GM20000 (cell line): ENCODE data around the gene FAM13A.

Experiments
- DNase-seq: peaks from one replicate; pipeline ENCODE4 v3.0.0; 2012; ENCODE audit warnings: low spot score
- TF ChIP-seq, protein P1 (sequence below): IDR thresholded peaks from 2 replicates; pipeline ENCODE4 v1.5.1; 2012; ENCODE audit warnings: mild to moderate bottlenecking, control low read depth; ENCODE audit errors: extremely low read depth, missing control alignments

FAM13A gene

DNA sequence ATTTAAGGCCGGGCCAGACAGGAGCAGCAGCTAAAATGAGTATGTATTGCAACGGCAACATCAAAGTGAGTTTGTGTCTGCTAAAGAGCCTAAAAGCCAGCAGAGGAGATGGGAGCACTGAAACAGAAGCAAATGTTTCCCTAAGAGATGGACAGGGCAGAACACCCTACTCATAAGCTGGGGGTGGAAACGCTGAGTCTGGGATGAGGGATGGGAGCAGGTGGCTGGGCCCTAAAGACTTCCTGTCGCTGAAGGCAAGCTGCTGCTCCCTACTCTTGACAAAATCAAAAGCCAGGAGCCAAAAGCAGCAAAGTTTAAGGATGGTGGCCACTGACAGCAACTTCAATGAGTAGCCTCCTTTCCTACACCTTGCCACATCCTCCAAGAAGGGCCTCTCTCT, 318.8 kb downstream of the FAM13A start:
- no peak for DNase-seq
- TF ChIP-seq, protein P1, sequence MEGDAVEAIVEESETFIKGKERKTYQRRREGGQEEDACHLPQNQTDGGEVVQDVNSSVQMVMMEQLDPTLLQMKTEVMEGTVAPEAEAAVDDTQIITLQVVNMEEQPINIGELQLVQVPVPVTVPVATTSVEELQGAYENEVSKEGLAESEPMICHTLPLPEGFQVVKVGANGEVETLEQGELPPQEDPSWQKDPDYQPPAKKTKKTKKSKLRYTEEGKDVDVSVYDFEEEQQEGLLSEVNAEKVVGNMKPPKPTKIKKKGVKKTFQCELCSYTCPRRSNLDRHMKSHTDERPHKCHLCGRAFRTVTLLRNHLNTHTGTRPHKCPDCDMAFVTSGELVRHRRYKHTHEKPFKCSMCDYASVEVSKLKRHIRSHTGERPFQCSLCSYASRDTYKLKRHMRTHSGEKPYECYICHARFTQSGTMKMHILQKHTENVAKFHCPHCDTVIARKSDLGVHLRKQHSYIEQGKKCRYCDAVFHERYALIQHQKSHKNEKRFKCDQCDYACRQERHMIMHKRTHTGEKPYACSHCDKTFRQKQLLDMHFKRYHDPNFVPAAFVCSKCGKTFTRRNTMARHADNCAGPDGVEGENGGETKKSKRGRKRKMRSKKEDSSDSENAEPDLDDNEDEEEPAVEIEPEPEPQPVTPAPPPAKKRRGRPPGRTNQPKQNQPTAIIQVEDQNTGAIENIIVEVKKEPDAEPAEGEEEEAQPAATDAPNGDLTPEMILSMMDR = no peak

DNA sequence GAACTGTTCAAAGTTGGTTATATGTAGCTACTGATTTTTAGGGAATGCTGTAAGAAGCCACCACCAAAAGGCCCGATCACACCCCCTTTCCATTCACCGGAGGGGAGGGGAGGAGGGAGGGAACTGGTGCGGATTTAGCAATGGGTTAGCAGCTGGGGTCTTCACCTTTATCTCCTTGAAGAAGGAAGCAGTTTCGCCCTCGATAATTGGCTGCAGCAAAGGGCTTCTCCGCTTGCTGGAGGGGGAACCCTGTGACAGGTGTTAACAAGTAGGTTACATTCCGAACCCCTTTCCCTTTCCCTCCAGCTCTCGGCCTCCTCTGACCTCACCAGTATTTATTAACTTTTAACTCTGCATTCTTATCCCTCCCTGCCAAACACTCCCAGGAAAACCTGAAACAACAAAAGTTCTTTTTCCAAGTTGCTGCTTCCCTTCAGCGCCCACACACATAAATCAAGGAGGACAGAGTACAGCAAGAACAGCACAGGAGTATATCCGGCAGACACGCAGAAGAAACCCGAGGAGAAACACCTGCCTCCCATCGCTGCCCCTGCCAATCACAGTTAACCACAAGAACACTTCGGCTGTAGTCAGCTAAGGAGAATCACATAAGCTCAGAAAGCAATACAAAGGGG, 319.6 kb downstream of the FAM13A start:
- TF ChIP-seq, protein P1 = no peak
- DNase-seq = peak; percentile 50

DNA sequence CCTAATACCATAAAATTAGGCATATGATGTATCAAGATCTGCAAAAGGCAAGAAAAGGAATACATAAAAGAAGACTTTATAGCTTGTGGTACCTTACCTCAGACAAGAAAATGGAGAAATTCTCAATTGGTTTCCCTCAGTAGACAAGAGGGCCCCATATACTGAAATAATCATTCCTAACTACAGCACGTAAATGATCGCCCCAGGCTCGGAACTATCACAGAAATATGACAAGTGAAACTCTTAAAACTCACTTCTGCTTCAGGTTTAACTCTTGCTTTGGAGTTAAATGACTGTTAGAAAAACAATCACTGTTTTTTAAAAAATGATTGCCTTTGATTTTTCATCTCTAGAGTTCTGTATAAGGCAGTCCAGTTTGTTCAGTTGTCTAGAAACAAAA, 320.7 kb downstream of the FAM13A start:
- TF ChIP-seq, protein P1 = no peak
- DNase-seq = no peak

DNA sequence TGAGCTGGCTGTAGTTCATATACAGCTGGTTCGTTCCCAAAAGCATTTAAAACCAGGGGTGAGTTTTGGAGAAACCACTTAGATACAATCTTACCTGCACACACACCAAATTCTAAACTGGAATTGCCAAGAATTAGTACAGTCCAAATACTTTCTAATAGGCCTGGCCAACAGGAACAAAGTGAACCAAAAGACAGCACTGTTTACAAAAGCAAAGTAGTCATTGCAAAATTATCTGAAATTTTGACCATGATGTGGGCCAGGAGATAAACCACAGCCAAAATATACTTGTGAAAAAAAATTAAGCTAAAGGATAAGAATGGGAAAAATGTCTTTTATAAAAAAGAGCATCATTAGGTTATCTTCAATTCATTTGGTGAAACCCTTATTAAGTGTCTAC, 321.4 kb downstream of the FAM13A start:
- no peak for DNase-seq
- TF ChIP-seq, protein P1 = no peak

DNA sequence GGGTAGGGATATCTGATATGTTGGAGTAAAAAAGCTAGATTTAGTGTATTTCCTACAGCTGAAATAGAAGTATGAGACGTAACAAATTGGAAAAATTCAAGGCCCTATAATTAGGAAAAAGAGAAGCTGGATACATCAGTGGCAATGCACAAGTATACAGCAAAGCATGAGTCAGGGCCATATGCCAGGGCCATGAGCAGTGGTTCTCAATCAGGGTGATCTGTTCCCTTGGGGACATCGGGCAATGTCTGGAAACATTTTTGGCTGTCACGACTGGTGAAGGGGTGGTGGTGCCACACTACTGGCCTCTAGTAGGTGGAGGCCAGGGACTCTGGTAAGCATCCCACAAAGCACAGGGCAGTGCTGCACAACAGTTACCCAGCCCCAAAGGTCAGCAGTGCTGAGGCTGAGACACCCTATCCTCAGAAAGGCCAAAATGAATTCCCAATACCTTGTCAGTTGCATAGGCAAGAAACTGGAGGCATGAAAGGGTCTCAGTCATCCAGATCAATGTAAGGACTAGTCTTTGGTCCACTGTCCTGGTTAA, 322.5 kb downstream of the FAM13A start:
- TF ChIP-seq, protein P1 = no peak
- DNase-seq = no peak

DNA sequence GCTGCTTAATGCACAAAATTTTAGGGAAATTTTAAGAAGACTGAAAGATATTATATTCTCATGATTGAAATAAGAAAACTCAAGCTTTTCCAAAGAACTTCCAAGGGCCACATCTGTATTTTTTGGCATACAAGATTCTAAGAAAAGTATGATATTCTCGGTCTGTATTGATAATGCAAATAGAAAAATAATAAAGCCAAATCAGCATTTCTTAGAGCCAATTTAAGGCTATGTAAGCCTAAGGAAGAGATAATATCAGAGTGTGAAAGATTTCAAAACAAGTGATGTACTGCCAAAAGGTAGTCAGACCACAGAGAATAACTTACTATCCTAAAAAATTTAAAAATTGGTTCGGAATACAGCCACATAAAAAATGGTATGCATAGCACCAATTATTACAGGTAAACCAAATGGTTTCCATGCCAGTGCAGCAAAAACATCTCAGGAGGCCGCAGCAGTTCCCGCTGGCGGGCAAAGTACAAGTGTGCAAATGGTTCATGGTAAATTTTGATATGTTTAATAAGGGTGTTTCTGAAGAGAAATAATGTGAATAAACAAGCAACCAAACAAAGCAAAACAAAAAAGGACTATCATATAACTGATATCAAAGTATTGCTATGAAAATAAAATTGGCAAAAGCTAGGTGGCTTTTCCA, 324.1 kb downstream of the FAM13A start:
- TF ChIP-seq, protein P1 = no peak
- DNase-seq = no peak

DNA sequence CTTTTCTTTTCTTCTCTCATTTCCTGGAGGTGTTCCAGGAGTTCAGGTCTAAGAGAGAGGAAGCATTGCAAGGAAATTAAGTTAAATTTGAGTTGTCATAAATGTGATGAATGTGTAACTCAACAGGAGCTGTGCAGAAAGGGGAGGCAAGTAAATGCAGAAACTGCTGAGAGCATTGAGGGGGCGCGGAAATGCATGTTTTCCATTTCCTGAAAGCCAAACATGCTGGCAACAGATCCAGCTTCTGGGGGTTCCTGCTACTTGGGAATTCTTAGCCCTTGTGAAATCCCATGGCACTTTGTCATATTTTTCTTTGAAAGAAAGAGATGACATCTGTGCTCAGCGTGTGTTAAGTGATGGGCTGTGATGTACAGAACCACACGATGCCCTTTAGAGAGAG, 325.6 kb downstream of the FAM13A start:
- TF ChIP-seq, protein P1 = no peak
- no peak for DNase-seq
